PFSK-1 (cell line): ENCODE results near the gene PHPT1.

Source experiments
- TAF1 ChIP-seq: IDR thresholded peaks from 2 replicates; pipeline ENCODE4 v1.6.1; 2012; ENCODE audit warnings: low read length, control low read depth, borderline replicate concordance; ENCODE audit not compliant: insufficient read depth
- TF ChIP-seq, protein P1 (sequence below), 2 experiments: IDR thresholded peaks; 2 replicates each; pipeline versions ENCODE4 v1.6.1 to v1.8.0; 2011 to 2012; ENCODE audit warnings: low read depth in 2 of 2, low read length in 2 of 2, control low read depth in 1 of 2, inconsistent platforms in 1 of 2, mild to moderate bottlenecking in 1 of 2, moderate library complexity in 1 of 2; ENCODE audit not compliant: insufficient read depth in 1 of 2

- no peak for TF ChIP-seq TAF1
- TF ChIP-seq, protein P1, sequence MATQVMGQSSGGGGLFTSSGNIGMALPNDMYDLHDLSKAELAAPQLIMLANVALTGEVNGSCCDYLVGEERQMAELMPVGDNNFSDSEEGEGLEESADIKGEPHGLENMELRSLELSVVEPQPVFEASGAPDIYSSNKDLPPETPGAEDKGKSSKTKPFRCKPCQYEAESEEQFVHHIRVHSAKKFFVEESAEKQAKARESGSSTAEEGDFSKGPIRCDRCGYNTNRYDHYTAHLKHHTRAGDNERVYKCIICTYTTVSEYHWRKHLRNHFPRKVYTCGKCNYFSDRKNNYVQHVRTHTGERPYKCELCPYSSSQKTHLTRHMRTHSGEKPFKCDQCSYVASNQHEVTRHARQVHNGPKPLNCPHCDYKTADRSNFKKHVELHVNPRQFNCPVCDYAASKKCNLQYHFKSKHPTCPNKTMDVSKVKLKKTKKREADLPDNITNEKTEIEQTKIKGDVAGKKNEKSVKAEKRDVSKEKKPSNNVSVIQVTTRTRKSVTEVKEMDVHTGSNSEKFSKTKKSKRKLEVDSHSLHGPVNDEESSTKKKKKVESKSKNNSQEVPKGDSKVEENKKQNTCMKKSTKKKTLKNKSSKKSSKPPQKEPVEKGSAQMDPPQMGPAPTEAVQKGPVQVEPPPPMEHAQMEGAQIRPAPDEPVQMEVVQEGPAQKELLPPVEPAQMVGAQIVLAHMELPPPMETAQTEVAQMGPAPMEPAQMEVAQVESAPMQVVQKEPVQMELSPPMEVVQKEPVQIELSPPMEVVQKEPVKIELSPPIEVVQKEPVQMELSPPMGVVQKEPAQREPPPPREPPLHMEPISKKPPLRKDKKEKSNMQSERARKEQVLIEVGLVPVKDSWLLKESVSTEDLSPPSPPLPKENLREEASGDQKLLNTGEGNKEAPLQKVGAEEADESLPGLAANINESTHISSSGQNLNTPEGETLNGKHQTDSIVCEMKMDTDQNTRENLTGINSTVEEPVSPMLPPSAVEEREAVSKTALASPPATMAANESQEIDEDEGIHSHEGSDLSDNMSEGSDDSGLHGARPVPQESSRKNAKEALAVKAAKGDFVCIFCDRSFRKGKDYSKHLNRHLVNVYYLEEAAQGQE (IDR thresholded peaks at IDR 0.05; ENCODE audit: insufficient read depth in 1 of 2, low read depth in 2 of 2, low read length in 2 of 2): no peak
Observed at GRCh38 chr9:136829981-136830885, 19.0 kb upstream of the PHPT1 start.
